Panc1 (cell line): ENCODE results near the gene TMED7. TPM values are rescaled to one million over a fixed set of nuclear protein-coding genes. Genes with fewer than 3 reads are reported as not detected.

Source experiments
- ATAC-seq: fragments of 200-7000 bp; cut with Tn5 transposase; 2 replicates; pipeline ENCODE4 v1.9.1; 2020; ENCODE audit warnings: mild to moderate bottlenecking, moderate library complexity
- BruUV-seq: library from RNA; stranded (reverse); fragments of 400-500 nt; replicated peaks from 2 replicates; lab custom pipeline; 2021; lab: Mats Ljungman, UMichigan
- CTCF ChIA-PET: fragments of 300-600 bp; sonication (Branson Sonifier 250); formaldehyde crosslinking; loops from one replicate; lab custom pipeline; 2022; ENCODE audit warnings: antibody characterized with exemption; lab: Charles Lee
- POLR2A ChIA-PET: fragments of 300-600 bp; sonication (Branson Sonifier 250); formaldehyde crosslinking; loops from one replicate; lab custom pipeline; 2022; ENCODE audit warnings: antibody characterized with exemption; lab: Charles Lee
- DNase-seq: peaks from one replicate; pipeline ENCODE4 v3.0.0-alpha.2; 2010; ENCODE audit warnings: low read depth, low spot score
- H3K27ac ChIP-seq: 2 replicates; pipeline ENCODE4 v1.5.1; 2011; ENCODE audit warnings: mild to moderate bottlenecking, low read length, inconsistent platforms
- H3K27me3 ChIP-seq: fragments of 200-500 bp; sonication (Bioruptor generic); 2 replicates; pipeline ENCODE4 v1.6.0; 2014; ENCODE audit warnings: low read length, inconsistent platforms; ENCODE audit not compliant: control insufficient read depth, insufficient read depth
- H3K36me3 ChIP-seq: fragments of 200-500 bp; sonication (Bioruptor generic); 2 replicates; pipeline ENCODE4 v1.5.1; 2014; ENCODE audit warnings: inconsistent platforms, mild to moderate bottlenecking, low read length, moderate library complexity; ENCODE audit not compliant: control insufficient read depth, insufficient read depth
- H3K4me1 ChIP-seq: 2 replicates; pipeline ENCODE4 v1.5.1; 2011; ENCODE audit warnings: inconsistent platforms, mild to moderate bottlenecking, low read length, moderate library complexity; ENCODE audit not compliant: control insufficient read depth, insufficient read depth
- H3K4me3 ChIP-seq, 2 experiments: 2 replicates each; pipeline ENCODE4 v1.5.1; 2011 to 2012; ENCODE audit warnings: low read depth in 2 of 2, low read length in 2 of 2, mild to moderate bottlenecking in 2 of 2, inconsistent platforms in 1 of 2, moderate library complexity in 1 of 2
- H3K9me3 ChIP-seq: fragments of 200-500 bp; sonication (Bioruptor generic); 2 replicates; pipeline ENCODE4 v1.5.1; 2014; ENCODE audit warnings: low read depth, mild to moderate bottlenecking, inconsistent platforms, low read length, moderate library complexity; ENCODE audit not compliant: control insufficient read depth, insufficient read depth
- POLR2AphosphoS5 ChIP-seq: IDR thresholded peaks from 2 replicates; pipeline ENCODE4 v1.6.1; 2012; ENCODE audit warnings: mild to moderate bottlenecking, low read depth, low read length, moderate library complexity
- SIN3A ChIP-seq: IDR thresholded peaks from 2 replicates; pipeline ENCODE4 v1.6.1; 2012; ENCODE audit warnings: low read depth, mild to moderate bottlenecking, low read length, moderate library complexity, borderline replicate concordance; ENCODE audit not compliant: insufficient read depth
- TCF7L2 ChIP-seq: IDR thresholded peaks from 2 replicates; pipeline ENCODE4 v1.6.1; 2011; ENCODE audit warnings: mild to moderate bottlenecking, low read depth, low read length, inconsistent platforms
- in situ Hi-C: cut with HindIII; loops from 2 replicates; pipeline ENCODE4 v1.10.0; 2016; ENCODE audit warnings: low sequenced_read_pairs, low pct_unique_long_range_greater_than_20kb
- intact Hi-C: fragments of 100-400 bp; cut with micrococcal nuclease; formaldehyde crosslinking; loops from one replicate; pipeline ENCODE4 v1.10.0; 2022; ENCODE audit not compliant: unreplicated experiment
- total RNA-seq: library from RNA; stranded (reverse); gene quantifications from one replicate; pipeline ENCODE4 v1.2.1, GENCODE V29; 2021; ENCODE audit not compliant: unreplicated experiment
- TF ChIP-seq, protein P1 (sequence below): fragments of 450-650 bp; IDR thresholded peaks from 2 replicates; pipeline ENCODE4 v1.5.1; 2017; ENCODE audit warnings: mild to moderate bottlenecking
- TF ChIP-seq, protein P2 (sequence below), 2 experiments: IDR thresholded peaks; 2 replicates each; pipeline ENCODE4 v1.6.1; 2011 to 2012; ENCODE audit warnings: low read depth in 2 of 2, control low read depth in 1 of 2, low read length in 1 of 2, mild to moderate bottlenecking in 1 of 2, moderate library complexity in 1 of 2; ENCODE audit not compliant: insufficient read depth in 1 of 2

Gene TMED7
- total RNA-seq, 1 experiment from 2014 or later: 113 TPM

DNA sequence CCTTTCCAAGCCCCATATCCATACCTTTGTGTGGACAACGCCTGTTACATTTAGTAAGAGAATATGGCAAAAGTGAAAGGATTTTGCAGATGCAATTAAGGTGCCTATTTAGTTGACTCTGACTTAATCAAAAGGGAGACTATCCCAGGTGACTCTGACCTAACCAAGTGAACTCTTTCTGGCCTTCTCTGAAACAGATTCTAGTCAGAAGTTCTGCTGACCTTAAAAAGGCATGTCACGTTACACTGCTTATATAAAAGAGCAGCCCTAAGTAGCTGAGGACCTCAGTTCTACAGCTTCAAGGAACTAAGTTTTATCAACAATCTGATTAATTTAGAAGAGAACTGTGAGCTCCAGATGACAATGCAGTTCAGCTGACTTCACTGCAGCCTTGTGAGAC, 17.9 kb downstream of the TMED7 start:
- CTCF ChIA-PET: no interaction called here
- no peaks in the 10 kb centered on the region for H3K9me3 ChIP-seq
- no peak for ATAC-seq
- no peak overlapping the region for H3K4me3 ChIP-seq
- TF ChIP-seq TCF7L2 (no peak), SIN3A (no peak), POLR2AphosphoS5 (no peak)
- TF ChIP-seq, protein P1, sequence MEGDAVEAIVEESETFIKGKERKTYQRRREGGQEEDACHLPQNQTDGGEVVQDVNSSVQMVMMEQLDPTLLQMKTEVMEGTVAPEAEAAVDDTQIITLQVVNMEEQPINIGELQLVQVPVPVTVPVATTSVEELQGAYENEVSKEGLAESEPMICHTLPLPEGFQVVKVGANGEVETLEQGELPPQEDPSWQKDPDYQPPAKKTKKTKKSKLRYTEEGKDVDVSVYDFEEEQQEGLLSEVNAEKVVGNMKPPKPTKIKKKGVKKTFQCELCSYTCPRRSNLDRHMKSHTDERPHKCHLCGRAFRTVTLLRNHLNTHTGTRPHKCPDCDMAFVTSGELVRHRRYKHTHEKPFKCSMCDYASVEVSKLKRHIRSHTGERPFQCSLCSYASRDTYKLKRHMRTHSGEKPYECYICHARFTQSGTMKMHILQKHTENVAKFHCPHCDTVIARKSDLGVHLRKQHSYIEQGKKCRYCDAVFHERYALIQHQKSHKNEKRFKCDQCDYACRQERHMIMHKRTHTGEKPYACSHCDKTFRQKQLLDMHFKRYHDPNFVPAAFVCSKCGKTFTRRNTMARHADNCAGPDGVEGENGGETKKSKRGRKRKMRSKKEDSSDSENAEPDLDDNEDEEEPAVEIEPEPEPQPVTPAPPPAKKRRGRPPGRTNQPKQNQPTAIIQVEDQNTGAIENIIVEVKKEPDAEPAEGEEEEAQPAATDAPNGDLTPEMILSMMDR: no peak
- TF ChIP-seq, protein P2, sequence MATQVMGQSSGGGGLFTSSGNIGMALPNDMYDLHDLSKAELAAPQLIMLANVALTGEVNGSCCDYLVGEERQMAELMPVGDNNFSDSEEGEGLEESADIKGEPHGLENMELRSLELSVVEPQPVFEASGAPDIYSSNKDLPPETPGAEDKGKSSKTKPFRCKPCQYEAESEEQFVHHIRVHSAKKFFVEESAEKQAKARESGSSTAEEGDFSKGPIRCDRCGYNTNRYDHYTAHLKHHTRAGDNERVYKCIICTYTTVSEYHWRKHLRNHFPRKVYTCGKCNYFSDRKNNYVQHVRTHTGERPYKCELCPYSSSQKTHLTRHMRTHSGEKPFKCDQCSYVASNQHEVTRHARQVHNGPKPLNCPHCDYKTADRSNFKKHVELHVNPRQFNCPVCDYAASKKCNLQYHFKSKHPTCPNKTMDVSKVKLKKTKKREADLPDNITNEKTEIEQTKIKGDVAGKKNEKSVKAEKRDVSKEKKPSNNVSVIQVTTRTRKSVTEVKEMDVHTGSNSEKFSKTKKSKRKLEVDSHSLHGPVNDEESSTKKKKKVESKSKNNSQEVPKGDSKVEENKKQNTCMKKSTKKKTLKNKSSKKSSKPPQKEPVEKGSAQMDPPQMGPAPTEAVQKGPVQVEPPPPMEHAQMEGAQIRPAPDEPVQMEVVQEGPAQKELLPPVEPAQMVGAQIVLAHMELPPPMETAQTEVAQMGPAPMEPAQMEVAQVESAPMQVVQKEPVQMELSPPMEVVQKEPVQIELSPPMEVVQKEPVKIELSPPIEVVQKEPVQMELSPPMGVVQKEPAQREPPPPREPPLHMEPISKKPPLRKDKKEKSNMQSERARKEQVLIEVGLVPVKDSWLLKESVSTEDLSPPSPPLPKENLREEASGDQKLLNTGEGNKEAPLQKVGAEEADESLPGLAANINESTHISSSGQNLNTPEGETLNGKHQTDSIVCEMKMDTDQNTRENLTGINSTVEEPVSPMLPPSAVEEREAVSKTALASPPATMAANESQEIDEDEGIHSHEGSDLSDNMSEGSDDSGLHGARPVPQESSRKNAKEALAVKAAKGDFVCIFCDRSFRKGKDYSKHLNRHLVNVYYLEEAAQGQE (IDR thresholded peaks at IDR 0.05; ENCODE audit: insufficient read depth in 1 of 2, low read depth in 2 of 2, low read length in 1 of 2): no peak
- H3K27ac ChIP-seq: no peak overlapping the region
- intact Hi-C loops (no loop called here), in situ Hi-C loops (no loop called here)
- peaks cover under 1% of the 10 kb centered on the region for H3K4me1 ChIP-seq
- DNase-seq: no peak
- H3K27me3 ChIP-seq: no peaks in the 10 kb centered on the region
- BruUV-seq: no TSS peak
- POLR2A ChIA-PET: no interaction called here
- peaks cover 2% of the 10 kb centered on the region; the same call in 1 of the 2 replicates for H3K36me3 ChIP-seq

DNA sequence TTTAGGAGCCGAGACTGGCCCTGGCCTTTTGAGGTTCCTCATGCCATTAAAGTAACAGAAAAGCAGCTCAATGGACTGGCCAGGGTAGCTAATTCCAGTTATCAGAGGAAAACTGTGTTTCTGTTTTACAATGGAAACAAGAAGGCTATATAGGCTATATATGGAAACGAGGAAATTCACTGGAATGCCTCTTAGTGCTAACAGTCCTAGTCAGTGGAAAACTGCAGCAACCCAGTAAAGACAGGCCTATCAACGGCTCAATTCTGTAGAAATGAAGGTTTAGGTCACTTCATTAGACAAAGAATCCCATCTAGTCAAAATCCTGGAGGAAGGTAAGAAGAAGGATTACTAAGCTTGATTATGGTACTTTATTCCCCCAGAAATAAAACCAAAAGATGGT, 20.4 kb downstream of the TMED7 start:
- in situ Hi-C loops (no loop called here), intact Hi-C loops (no loop called here)
- ChIA-PET CTCF (no interaction called here), POLR2A (no interaction called here)
- Histone ChIP-seq H3K27ac (no peak overlapping the region), H3K36me3 (no peaks in the 10 kb centered on the region; the same call in 1 of the 2 replicates), H3K4me3 (no peak overlapping the region), H3K9me3 (no peaks in the 10 kb centered on the region), H3K27me3 (no peaks in the 10 kb centered on the region), H3K4me1 (peaks cover 14% of the 10 kb centered on the region)
- no peak for ATAC-seq
- DNase-seq: no peak
- BruUV-seq: no TSS peak
- TF ChIP-seq, protein P2 (IDR thresholded peaks at IDR 0.05; ENCODE audit: insufficient read depth in 1 of 2, low read depth in 2 of 2, low read length in 1 of 2): no peak
- no peak for TF ChIP-seq SIN3A
- TF ChIP-seq, protein P1: no peak
- TF ChIP-seq POLR2AphosphoS5: no peak
- no peak for TF ChIP-seq TCF7L2
